ENCODE measurements around the gene RXRG.

DNA sequence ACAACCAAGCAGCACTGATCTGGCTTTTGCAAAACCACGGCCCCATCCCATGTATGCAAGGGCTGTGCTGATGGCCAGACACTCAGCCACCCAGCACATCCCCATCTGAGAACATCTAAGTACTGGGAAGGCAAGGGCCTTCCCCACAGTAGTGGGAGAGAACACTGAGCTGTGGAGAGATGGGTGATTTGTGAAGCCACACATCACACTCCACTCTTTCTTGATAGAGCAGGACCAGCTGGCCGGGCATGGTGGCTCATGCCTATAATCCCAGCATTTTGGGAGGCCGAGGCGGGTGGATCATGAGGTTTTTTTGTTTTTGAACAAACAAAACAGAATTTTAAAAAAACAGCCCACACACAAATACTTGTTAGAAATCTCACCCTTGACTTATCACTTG lies 28.2 kb upstream of the RXRG start:
- TF ChIP-seq, protein P1, sequence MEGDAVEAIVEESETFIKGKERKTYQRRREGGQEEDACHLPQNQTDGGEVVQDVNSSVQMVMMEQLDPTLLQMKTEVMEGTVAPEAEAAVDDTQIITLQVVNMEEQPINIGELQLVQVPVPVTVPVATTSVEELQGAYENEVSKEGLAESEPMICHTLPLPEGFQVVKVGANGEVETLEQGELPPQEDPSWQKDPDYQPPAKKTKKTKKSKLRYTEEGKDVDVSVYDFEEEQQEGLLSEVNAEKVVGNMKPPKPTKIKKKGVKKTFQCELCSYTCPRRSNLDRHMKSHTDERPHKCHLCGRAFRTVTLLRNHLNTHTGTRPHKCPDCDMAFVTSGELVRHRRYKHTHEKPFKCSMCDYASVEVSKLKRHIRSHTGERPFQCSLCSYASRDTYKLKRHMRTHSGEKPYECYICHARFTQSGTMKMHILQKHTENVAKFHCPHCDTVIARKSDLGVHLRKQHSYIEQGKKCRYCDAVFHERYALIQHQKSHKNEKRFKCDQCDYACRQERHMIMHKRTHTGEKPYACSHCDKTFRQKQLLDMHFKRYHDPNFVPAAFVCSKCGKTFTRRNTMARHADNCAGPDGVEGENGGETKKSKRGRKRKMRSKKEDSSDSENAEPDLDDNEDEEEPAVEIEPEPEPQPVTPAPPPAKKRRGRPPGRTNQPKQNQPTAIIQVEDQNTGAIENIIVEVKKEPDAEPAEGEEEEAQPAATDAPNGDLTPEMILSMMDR (IDR thresholded peaks at IDR 0.05; ENCODE audit: extremely low read depth in 1 of 2, insufficient read depth in 1 of 2, low read depth in 1 of 2, low read length in 2 of 2): no peak
- no peak for TF ChIP-seq POLR2A (IDR thresholded peaks at IDR 0.05; ENCODE audit: low read depth, low read length)
- TF ChIP-seq POLR2AphosphoS5 (IDR thresholded peaks at IDR 0.05; ENCODE audit: insufficient read depth, low read depth, low read length): no peak
- TF ChIP-seq EZH2 (IDR thresholded peaks at IDR 0.05; ENCODE audit: borderline replicate concordance, low read depth, low read length, severe bottlenecking): no peak
- no peak for TF ChIP-seq GATA2 (IDR thresholded peaks at IDR 0.05; ENCODE audit: insufficient read depth, insufficient read length, low read depth, low read length)

All from endothelial cell of umbilical vein (primary cell).